ENCODE measurements around the gene CTBP2.
"Not testable (repeated sequence)": the region's sequence is repeated elsewhere in the genome, so short reads cannot be mapped to it uniquely, and the experiment has no call there.

The CTBP2 gene

DNA sequence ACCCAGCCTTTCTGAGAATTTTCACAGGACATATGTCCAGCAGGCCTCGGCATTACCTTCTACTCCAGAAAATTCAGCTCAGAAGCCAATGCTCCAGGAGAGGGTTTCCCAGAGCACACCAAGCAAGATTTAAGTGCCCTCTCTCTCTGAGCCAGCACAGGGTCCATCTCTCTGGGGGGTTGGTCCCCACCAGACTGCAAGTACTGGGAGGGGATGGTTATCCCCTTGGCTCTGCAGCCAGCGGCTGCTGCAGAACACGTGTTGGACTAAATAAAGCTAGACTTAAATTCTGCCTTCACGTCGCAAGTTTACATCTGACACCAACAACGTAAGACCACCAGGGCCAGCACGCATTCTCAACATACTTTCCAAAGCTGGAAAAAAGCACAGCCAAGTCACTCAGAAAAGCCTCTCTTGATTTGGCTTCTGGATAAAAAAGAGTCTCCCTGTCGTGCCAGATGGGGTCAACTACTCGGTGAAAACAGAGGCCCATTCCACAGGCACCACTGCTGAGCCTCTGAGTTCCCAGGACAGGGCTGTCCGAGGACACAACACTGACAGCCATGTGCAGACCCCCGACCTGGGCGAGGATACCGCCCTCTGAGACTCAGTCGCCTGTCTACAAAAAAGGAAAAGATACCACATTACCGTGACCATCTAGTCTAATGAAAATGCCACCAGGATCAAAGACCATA lies 77.3 kb downstream of the CTBP2 start:
- DNase-seq = no peak

DNA sequence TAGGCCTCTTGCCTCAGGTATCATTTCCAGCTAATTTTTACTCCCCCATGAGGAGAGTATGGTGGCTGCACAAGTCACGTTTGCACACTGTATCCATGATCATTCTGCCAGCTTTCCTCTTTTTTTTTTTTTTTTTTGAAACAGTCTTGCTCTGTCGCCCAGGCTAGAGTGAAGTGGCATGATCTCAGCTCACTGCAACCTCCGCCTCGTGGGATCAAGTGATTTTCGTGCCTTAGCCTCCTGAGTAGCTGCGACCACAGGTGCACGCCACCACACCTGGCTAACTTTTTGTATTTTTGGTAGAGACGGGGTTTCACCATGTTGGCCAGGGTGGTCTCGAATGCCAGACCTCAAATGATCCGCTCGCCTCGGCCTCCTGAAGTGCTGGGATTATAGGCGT lies 77.9 kb downstream of the CTBP2 start:
- DNase-seq = not testable (repeated sequence)

DNA sequence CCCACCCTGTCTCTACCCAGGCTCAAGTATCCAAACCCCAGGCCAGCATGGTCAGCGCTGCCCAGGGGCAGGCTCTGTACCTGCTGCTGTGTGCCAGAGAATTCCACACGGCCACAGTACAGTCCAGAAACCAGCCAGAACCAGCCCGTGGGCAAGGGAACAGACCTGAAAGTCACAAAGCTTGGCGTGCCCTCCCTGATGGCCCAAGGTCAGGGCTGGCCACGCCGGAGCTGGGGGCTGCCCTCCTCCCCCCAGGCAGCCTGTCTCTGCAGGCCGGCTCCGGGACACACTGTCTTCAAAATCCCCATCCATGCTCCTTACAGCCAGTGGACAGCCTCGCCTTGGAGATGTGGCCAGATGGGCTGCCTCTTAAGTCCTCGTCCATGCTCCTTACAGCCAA lies 78.4 kb downstream of the CTBP2 start:
- DNase-seq = no peak

DNA sequence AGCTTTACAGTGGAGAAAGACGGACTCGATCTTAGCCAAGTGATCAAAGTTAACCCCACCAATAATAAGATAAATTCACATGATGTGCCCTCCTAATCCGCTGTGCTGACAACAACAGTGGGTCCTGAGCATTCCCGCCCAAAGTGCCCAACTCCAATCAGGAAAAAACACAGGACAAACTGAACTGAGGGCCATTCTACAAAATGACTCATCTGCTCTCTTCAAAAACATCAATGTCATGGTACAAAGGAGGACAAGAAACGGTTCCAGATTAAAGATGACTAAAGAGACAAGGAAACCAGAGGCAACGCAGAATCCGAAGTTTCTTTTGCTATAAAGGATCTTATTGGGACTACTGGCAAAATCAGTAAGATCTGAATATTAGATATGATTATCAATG lies 79.4 kb downstream of the CTBP2 start:
- DNase-seq = no peak

DNA sequence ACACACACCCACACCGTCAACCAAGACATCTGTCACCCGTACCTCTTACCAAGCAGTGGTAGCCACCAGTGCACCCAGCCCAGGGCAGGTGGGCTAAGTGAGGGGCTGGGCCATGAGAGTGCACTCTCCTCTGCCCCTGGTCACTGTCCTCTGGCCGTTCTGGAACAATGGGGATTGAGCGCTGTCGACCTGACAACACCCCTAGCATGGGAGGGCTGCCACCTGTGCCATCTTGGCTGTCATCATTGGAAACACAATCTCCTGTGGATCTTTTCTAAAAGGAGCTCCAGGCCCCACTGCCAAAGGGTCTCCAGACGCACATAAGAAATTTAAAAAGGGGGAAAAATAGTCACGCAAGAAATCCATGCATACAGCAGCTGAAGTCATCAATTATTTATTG lies 80.1 kb downstream of the CTBP2 start:
- DNase-seq = no peak

DNA sequence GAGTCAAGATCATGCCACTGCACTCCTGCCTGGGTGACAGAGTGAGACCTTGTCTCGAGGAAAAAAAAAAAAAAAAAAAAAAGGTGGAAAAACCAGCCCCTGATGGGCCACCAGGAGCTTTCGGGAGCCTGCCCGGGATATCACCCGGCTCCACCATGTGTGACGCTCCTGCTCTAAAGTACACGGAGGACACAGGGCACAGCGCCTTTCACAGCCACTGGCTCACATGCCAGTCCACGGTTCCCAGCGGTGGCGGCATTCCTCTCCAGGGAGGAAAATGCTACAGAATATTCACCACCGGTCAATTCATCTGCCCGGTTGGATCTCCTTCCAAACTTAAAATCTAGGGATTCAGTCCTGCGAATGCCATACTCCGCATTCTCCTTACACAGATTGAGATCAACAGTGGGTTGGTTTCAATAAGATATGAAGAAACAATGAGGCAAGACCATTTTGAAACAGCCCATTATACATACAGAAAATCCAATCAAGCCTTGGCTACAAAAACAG lies 81.2 kb downstream of the CTBP2 start:
- DNase-seq = no peak

DNA sequence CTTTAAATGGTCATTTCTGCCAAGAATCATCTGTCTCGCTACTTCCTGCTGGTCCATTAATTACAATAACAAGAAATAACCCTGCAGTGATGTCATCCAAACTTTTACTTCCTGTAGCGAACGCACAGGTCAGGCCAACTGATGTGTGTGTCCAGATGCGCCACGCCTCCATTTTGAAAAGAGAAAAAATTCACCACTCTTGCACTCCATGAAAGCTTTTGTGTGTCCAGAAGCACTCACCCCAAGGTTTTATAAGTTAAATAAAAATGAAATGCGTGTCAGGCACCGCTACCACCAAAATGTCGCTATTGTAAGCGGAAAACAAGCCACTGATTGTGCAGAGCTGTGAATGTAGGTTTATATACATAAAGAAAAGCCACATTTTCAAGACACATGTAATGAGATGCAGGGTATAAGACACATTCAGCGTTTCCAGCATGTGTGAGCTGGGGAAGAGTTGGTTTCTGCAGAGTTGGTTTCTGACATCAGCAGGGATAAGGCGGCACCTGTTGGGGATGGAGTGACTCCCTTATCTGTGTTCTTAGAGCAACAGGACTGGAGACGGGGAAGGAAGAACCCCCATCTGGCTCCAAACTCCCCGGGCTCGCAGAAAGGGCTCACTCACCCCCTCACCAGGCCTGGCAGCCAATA lies 83.3 kb downstream of the CTBP2 start:
- no peak for DNase-seq

DNA sequence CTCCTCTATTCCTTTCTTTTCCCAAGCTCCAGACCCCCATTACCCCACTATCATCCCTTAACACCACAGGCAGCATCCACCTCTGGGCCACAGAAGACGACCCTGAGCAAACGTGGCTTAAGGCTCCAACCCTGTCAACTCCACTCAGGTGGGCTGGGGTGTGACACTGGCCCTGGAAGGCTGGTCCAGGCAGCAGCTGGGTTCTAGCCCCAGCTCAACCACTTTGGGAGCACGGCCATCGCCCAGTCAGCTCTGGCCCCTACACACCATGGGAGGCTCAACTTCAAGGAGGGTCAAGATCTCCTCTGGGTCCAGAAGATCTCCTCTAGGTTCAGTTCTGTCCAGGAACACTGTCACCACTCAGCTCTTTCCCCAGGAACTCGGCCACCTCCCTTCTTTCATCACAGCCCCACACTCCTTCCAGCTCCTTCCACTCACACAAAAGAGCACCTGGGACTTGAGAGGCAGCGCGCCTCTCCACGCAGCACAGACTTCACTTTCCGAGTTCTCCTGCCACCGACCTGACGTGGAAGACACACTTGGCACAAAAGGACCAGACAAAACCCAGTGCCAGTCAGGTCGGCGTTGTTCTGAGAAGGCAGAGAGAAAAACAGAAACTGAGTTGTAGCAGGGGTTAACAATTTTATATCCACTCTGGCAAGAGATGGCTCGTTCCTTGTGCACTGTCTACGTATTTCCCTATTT lies 84.1 kb downstream of the CTBP2 start:
- no peak for DNase-seq

DNA sequence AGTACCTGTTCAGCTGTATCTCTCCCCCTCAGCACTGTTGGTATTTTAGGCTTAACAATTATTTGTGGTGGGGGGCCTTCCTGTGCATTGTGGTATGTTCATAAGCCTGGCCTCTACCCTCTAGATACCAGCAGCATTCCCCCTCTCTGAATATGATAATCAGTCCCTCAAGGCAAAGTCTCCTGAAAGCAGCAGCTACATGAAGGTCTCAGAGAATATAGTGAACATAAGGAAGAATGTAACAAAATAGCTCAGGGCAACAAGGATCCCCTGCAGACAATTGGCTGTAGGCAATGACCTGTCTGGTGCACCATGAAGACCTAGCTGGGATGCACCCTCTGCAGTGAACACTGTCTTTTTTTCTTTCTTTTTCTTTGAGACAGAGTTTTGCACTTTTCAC lies 86.4 kb downstream of the CTBP2 start:
- DNase-seq = no peak

DNA sequence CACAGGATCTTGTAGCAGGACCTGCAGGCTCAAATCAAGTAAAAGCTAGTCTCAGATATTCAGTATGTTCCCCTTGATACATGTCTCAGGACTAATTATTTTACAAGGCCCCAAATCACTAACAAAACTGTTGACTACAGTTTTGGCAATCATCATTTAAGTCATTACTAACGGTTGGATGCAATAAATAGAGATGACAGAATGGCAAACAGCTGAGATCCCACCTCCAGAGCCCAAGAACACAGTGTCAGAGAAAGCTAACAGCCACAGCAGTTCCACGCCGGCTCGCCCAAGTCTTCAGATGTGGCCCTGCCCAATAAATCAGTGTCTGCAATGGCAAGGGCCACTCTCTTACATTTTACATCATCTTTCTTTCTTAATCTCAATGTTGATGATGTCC lies 87.6 kb downstream of the CTBP2 start:
- DNase-seq = no peak

DNA sequence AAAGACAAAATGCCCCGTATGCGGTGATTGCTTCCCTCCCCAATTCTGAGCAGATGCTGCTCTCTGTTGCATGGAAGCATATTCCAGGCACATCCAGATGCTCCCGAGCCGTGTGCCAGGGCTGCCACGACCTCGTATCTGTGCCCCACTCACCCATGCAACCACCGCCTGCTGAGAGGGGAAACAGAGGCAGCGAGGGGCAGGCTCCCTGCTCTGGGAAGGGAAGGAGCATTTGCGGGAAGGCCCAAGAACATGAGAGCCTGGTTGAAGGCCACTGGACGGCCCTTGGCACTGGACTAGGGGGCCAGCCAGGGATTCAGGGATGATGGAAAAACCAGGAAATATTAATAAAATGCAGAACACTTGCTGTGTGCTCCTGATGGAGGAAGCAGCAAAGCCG lies 89.4 kb downstream of the CTBP2 start:
- DNase-seq = no peak

DNA sequence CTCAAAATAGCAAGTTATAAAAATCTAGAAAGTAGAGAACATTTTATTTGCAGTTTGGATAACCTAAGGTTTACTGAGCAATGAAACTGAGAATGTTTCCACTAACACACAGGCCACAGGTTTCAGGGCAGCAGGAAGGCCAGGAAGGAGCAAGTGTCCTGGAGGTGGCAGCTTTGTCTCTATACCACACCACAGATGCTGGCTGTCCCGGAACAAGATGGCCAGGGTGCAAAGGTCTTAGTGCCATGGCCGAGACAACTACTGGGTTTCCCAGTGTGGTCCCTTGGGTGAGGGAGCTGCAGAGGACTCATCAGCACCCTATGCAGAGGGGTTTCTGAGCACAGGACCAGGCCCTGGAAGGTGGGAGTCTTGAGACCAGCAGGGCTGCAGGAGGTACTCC lies 92.0 kb downstream of the CTBP2 start:
- DNase-seq = no peak

DNA sequence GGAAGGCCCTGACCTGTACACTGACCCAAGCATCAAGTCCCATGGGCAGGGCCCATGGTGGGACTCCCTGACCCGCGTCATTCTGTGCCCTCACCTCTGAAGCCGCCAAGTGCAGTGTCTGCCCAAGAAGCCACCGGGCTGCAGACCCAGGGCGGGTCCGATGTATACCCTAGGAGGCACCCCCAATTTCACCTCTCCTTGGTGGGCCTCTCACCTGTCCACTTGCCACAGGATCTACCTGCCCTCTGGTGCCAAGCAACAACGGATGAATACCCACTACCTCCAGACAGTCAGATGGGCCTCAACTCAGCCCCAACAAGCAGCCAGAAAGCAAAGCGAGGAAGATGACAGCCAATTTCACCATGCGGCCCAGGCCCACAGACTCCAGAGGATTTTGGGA lies 92.6 kb downstream of the CTBP2 start:
- DNase-seq = no peak

DNA sequence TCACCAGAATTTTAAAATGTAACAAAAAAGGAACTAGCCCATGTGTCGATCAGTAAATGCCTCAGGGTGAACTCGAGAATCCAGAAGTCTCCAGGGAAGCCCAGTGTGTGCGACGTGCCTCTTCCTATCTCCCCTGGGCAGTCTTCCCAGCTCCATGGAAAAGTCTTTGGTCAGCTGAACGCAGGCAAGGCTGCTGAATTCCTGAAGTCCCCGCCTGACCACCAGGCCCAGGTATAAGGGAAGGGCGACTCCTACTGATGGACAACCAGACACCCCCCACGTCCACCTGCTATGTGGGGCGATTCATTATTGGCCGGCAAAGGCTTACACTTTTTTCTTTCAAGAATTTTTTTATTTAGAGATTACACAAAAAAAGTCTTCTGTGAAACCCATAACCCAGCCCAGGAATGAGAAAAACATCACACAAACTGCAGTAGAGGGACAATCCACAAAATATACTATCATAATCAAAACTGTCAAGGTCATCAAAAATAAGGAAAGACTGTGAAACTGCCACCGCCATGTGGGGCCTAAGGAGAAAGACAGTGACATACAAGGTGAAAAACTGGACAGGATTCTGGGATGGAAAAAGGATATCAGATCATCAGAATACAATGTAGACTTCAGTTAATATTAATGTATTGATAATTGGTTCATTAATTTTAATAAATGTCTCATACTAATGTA lies 93.5 kb downstream of the CTBP2 start:
- no peak for DNase-seq

DNA sequence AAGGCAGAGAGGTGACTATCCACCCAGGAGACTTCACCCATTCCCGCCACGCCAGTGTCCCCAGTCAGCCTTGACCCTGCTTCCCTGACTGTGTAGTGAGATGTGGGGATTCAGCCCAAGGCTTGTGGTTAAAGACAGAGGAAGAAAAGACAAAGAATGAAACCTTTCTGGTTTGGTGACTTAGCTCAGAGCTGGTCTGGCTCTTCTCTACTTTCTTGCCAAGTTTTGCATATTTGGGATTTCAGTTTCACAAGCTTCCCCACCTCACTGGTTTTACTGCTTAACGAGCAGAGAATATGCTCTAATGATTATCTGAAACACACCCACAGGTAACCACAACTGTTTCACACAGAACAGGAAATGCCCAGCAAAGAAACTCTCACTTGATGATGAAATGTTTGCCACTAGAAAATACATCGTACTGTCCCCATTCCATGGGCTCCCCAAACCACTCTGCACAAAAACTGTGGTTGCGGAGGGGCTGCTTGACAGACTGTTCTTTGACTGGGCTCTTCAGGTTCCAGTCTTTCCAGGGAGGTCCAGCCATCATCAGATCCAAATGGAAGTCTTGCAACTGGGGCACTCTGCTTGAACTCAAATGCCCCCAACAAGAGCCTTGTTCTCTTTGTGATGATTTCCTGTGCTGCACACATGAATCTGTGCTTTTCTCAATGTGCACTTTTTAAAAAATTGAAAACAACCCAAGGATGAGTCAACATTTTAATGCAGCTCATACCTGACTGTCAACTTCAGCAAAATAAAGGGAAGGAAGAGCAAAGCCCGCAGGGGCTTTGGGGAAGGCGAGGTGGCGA lies 95.5 kb downstream of the CTBP2 start:
- peak; percentile 54 for DNase-seq

DNA sequence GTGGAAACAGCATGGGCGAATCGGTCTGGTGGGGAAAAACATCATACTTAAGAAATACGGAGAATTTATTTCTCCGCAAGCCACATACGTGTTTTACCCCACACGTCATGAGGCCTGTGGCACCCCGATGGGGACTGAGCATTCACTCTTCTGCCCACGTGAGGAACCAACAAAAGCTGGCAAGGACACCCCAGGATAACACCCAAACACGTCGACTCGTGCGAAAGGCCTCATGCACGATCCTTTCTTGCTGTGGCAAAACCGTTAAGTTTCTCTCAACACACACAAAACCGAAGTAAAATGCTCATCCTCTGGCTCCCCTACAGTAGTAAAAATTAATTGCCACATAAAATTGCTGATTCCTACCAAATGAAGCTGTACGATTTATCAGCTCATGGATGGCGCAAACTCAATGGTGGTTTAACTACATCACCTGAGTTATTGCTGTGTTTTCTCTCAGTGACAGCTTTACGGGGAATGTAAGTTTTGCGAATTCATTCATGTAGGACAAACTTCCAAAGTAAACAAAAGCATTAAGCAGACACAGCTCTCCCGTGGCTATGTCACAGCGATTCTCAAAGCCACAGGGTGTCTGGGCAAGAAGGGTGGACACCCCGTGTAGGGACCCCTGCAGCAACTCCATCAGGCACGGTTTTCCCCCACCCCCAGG lies 97.0 kb downstream of the CTBP2 start:
- no peak for DNase-seq

DNA sequence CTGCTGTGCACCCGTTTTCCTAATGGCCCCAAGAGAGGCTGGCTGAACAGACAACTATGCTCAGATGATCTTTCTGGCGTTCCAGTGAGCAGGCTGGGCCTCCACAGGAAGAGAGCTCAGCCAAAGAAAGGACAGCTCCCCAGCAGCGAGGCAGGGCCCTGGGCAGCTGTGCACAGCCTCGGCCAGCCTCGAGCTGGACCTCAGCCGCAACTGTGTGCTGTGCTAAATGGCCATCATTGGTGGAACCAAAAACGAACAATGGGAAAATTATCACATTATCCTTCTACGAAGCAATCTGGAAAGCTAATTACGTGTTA lies 97.5 kb downstream of the CTBP2 start:
- no peak for DNase-seq

DNA sequence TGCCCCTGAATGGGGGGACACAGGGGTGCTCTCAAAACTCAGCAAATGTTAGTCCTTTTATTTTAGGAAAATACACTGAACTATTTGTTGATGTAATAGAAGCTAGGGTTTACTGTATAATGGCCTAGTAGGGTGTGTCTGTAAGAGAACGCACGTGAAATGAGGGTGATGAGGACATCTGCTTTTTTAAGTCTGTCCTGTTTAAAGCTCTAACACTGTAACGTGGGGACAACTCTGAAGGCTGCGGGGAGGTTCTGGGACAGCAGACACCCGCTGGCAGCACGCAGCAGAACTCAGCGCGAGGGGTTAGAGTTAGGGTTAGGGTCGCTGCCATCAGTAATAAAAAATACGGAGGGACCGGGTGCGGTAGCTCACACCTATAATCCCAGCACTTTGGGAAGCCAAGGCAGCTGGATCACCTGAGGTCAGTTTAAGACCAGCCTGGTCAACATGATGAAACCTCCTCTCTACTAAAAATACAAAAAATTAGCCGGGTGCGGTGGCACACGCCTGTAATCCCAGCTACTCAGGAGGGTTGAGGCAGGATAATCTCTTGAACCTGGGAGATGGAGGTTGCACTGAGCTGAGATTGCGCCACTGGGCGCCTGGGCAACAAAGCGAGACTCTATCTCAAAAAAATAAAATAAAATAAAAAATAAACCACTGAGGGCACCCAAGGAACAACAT lies 98.0 kb downstream of the CTBP2 start:
- no peak for DNase-seq

DNA sequence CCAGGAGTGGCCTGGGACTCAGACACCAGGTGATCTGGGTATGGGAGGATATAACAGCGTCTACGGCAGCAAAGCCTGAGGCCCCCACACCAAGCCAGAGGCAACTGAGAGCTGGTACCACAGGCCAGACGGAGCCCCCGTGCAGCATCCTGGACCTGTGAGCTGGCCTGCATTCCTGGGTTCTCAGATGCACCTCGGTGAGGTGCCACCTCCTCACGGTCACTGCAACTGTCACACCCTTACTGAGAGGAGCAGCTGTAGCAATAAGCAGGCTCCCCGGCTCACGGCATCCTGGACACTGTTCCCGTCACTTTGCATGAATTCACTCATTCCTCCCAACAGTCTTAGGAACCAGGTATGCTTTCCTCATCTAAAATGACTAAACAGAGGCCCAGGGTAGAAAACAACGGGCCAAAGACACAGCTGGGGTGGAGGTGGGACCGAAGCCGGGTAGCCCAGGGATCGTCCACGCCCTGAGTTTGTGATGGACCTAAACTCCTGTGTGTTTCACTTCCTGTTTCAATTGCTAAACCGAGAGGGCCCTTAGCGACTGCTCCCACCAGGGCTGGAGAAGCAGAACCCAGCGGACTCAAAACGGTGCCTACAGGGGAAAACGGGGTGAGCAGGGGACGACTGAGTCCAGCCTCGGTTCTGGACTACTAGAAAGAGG lies 98.7 kb downstream of the CTBP2 start:
- no peak for DNase-seq

DNA sequence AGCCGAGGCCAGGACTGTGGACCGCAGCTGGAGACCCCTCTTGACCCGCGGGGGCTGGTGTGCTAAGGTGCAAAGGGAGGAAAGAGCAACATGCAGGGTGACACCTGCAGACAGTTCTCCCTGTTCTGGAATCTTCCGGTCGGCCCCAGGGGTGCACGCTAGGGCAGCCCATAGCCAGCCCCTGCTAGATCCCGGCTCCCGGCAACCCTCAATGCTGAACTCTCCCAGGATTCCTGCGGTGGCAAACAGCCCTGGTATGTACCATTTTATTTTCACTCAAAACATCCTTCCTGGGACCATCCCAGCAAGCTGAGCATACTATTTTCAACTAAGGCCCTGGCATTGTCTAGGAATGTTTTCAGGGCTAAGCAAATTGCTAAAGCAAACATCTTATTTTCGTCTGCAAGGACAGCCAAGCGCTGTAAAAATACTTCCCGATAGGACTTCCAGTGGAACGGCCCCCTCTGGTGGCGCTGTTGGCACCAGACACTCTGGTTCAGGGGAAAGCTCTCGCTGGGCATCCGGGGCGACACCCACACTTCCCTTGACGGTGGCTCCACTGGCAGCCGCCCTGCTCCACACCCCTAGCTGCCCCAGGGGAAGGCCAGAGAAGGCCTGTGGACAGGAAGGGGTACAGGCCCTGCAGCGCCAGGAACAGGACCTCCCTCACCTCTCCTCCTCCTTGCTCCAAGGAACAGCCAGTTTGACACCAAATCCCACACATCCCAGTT lies 99.4 kb downstream of the CTBP2 start:
- DNase-seq = peak; percentile 80

Data from eye (tissue), 1 donor.